Neural cell (in vitro differentiated cells): ENCODE measurements around the gene POLR3E. TPM values are rescaled to one million over a fixed set of nuclear protein-coding genes. Genes with fewer than 3 reads are reported as not detected.

Experiments used
- H2AFZ ChIP-seq: fragments of 200-600, 300-800 bp; sonication (generic), shearing (Covaris generic); 2 replicates; pipeline ENCODE4 v1.6.0; 2014; ENCODE audit warnings: low read depth, mild to moderate bottlenecking, antibody characterized with exemption, low read length, moderate library complexity
- H3F3A ChIP-seq: fragments of 200-600 bp; shearing (Covaris generic); 2 replicates; pipeline ENCODE4 v1.6.1; 2016; ENCODE audit warnings: mild to moderate bottlenecking, moderate library complexity, mixed read lengths, antibody characterized with exemption, low read length; ENCODE audit not compliant: insufficient read depth, poor library complexity, severe bottlenecking
- H3K27ac ChIP-seq: fragments of 200-600, 300-800 bp; sonication (generic), shearing (Covaris generic); 2 replicates; pipeline ENCODE4 v1.5.1; 2014; ENCODE audit warnings: mild to moderate bottlenecking, low read length, moderate library complexity
- H3K27me3 ChIP-seq: fragments of 300-800, 200-600 bp; sonication (generic), shearing (Covaris generic); 2 replicates; pipeline ENCODE4 v1.6.0; 2014; ENCODE audit warnings: mild to moderate bottlenecking, low read depth, low read length, moderate library complexity; ENCODE audit not compliant: insufficient read depth
- H3K36me3 ChIP-seq: fragments of 300-800, 200-600 bp; sonication (generic), shearing (Covaris generic); 2 replicates; pipeline ENCODE4 v1.5.1; 2014; ENCODE audit warnings: mild to moderate bottlenecking, antibody characterized with exemption, low read length, moderate library complexity; ENCODE audit not compliant: insufficient read depth
- H3K4me2 ChIP-seq: fragments of 300-800, 200-600 bp; sonication (generic), shearing (Covaris generic); 2 replicates; pipeline ENCODE4 v1.6.0; 2014; ENCODE audit warnings: mild to moderate bottlenecking, low read length
- H3K4me3 ChIP-seq: fragments of 300-800, 200-600 bp; sonication (generic), shearing (Covaris generic); 2 replicates; pipeline ENCODE4 v1.5.1; 2014; ENCODE audit warnings: mild to moderate bottlenecking, low read length, moderate library complexity
- H3K79me2 ChIP-seq: fragments of 200-600 bp; shearing (Covaris generic); replicated peaks from 2 replicates; pipeline ENCODE4 v1.6.0; 2014; ENCODE audit warnings: mild to moderate bottlenecking, low read length, moderate library complexity; ENCODE audit not compliant: insufficient read depth
- H3K9ac ChIP-seq: fragments of 300-800, 200-600 bp; sonication (generic), shearing (Covaris generic); 2 replicates; pipeline ENCODE4 v1.6.1; 2016; ENCODE audit warnings: mild to moderate bottlenecking, low read length, mixed read lengths
- H3K9me2 ChIP-seq: fragments of 200-600 bp; shearing (Covaris generic); 2 replicates; pipeline ENCODE4 v1.6.1; 2016; ENCODE audit warnings: mild to moderate bottlenecking, low read length, mixed read lengths; ENCODE audit not compliant: insufficient read depth
- H3K9me3 ChIP-seq: fragments of 200-600, 300-800 bp; sonication (generic), shearing (Covaris generic); 2 replicates; pipeline ENCODE4 v1.6.1; 2016; ENCODE audit warnings: mild to moderate bottlenecking, mixed run types, low read length, moderate library complexity, mixed read lengths
- H4K20me1 ChIP-seq: fragments of 200-600 bp; shearing (Covaris generic); 2 replicates; pipeline ENCODE4 v1.6.1; 2016; ENCODE audit warnings: mild to moderate bottlenecking, mixed run types; ENCODE audit not compliant: insufficient read depth
- EP300 ChIP-seq: fragments of 450-650 bp; conservative IDR thresholded peaks from 2 replicates; pipeline ENCODE4 v1.6.1; 2014; ENCODE audit warnings: antibody characterized with exemption, mild to moderate bottlenecking, moderate library complexity; ENCODE audit not compliant: poor library complexity, severe bottlenecking
- EZH2 ChIP-seq: fragments of 200-600, 300-800 bp; shearing (Covaris generic), sonication (generic); IDR thresholded peaks from 2 replicates; pipeline ENCODE4 v1.6.1; 2014; ENCODE audit warnings: antibody characterized with exemption, low read length, borderline replicate concordance, mild to moderate bottlenecking; ENCODE audit not compliant: insufficient read depth, poor library complexity, severe bottlenecking
- MXI1 ChIP-seq: fragments of 450-650 bp; conservative IDR thresholded peaks from 2 replicates; pipeline ENCODE4 v1.6.1; 2014; ENCODE audit warnings: antibody characterized with exemption, mild to moderate bottlenecking; ENCODE audit not compliant: poor library complexity, severe bottlenecking
- POLR2AphosphoS5 ChIP-seq: IDR thresholded peaks from 2 replicates; pipeline ENCODE4 v1.6.1; 2012
- RAD21 ChIP-seq: fragments of 450-650 bp; conservative IDR thresholded peaks from 2 replicates; pipeline ENCODE4 v1.6.1; 2014; ENCODE audit warnings: antibody characterized with exemption, mild to moderate bottlenecking, moderate library complexity
- SMC3 ChIP-seq: fragments of 450-650 bp; conservative IDR thresholded peaks from 2 replicates; pipeline ENCODE4 v1.6.1; 2014; ENCODE audit warnings: antibody characterized with exemption, mild to moderate bottlenecking, moderate library complexity; ENCODE audit not compliant: poor library complexity
- TAF1 ChIP-seq: IDR thresholded peaks from 2 replicates; pipeline ENCODE4 v1.6.1; 2012; ENCODE audit warnings: low read depth
- polyA plus RNA-seq: library from polyadenylated mRNA; depleted of rRNA; stranded (reverse); fragments of >200 nt; gene quantifications from 2 replicates; pipeline ENCODE4 v1.2.3, GENCODE V29; 2014
- TF ChIP-seq, protein P1 (sequence below): IDR thresholded peaks from 2 replicates; pipeline ENCODE4 v1.6.1; 2012; ENCODE audit warnings: borderline replicate concordance
- TF ChIP-seq, protein P2 (sequence below): fragments of 450-650 bp; IDR thresholded peaks from 2 replicates; pipeline ENCODE4 v1.5.1; 2014; ENCODE audit warnings: antibody characterized with exemption, mild to moderate bottlenecking, moderate library complexity; ENCODE audit not compliant: poor library complexity, severe bottlenecking

POLR3E gene
- polyA plus RNA-seq, 1 donor from 2014 or later: 47.4 TPM

DNA sequence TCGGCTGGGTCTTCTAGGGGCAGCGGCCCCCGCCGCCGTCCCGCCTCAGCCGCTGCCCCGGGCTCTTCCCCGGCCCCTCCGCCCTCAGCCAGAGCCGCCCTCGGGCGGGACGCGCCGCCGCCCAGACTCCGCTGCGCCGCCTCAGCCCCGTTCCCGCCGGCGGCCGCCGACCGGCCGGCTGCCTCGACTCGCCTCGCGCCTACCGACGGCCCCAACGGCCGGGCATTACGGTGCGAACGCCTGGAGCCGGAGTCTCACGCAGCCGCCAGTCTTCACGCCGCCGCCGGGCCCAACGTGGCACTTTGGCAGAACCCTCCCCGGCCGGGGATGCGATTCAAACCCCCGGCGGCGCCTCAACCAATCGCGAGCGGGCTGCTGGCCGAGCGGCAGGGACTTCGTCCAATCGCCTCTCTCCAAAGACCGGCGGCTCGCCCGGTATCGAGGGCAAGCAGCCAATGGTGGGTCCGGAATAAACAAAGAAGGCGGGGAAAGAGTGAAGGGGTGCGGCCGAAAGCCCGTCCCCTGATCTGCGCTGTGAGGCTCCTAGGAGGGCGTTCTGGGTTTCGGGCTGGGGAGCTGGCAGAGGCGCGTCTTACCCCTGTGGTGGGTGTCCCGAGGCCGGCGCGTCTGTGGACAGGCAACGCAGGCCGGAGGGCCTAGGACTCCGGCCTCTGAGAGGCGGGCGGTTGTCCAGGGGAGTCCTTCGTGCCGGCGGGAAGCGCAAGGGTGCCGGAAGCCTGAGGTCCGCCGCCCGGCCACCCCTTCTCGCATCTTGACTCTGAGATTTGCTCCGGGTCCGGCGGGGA, 77.3 kb downstream of the POLR3E start, which contains the start of gene CDR2:
CDR2 (minus strand) TSS at position 309 of the 806 bp plus-strand sequence. CDS start 310 bp downstream, outside the sequence.
- peak within 1 kb of the TSS; percentile 55 for H3K27ac ChIP-seq

DNA sequence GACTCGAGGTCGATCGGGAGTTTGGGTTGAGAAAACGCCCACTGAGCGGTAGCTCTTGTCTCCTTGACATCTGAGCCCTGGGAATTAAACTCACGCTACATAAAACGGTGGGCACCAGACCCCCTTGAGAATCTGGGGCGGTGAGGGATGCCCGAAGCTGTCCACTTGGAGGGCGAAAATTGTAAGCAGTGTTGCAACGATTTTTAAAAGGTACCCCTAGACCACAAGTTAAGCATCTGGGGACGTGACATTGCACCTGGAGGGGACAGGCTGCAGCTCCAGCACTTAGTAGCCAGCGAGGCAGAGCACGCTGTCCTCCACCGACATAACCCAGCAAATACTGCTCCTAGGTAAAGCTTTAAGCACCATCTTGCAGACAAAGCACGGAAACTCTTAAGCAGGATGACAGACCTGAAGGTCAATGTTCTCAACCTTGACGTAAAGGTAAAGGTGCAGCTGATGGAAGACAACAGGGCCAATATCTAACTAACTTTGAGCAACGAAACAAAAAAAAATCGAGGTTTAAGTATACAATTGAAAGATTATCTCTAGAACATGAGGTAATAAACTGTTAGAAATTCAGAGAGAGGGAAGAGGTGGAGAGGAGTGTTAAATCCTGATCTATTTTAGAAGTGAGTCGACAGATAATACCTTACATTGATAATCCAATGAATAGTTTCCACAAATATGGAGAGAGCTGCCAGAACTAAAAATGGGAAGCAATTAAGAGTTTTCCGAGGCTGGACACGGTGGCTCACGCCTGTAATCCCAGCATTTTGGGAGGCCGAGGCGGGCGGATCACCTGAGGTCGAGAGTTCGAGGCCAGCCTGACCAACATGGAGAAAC, 78.1 kb downstream of the POLR3E start:
- H3K79me2 ChIP-seq: no peaks in the 10 kb centered on the region
- peak overlapping the region; percentile 64 for H3K4me2 ChIP-seq
- no peaks in the 10 kb centered on the region for H3K9me3 ChIP-seq
- H2AFZ ChIP-seq: peak overlapping the region; percentile 96
- H3K27ac ChIP-seq: peak overlapping the region; percentile 55
- H3K9ac ChIP-seq: peak overlapping the region; percentile 76
- no peaks in the 10 kb centered on the region for H3K9me2 ChIP-seq
- no peaks in the 10 kb centered on the region for H3F3A ChIP-seq
- no peaks in the 10 kb centered on the region for H3K36me3 ChIP-seq
- H3K4me3 ChIP-seq: peak overlapping the region; percentile 92
- peaks cover 17% of the 10 kb centered on the region for H3K27me3 ChIP-seq
- H4K20me1 ChIP-seq: no peaks in the 10 kb centered on the region
- TF ChIP-seq, protein P1, sequence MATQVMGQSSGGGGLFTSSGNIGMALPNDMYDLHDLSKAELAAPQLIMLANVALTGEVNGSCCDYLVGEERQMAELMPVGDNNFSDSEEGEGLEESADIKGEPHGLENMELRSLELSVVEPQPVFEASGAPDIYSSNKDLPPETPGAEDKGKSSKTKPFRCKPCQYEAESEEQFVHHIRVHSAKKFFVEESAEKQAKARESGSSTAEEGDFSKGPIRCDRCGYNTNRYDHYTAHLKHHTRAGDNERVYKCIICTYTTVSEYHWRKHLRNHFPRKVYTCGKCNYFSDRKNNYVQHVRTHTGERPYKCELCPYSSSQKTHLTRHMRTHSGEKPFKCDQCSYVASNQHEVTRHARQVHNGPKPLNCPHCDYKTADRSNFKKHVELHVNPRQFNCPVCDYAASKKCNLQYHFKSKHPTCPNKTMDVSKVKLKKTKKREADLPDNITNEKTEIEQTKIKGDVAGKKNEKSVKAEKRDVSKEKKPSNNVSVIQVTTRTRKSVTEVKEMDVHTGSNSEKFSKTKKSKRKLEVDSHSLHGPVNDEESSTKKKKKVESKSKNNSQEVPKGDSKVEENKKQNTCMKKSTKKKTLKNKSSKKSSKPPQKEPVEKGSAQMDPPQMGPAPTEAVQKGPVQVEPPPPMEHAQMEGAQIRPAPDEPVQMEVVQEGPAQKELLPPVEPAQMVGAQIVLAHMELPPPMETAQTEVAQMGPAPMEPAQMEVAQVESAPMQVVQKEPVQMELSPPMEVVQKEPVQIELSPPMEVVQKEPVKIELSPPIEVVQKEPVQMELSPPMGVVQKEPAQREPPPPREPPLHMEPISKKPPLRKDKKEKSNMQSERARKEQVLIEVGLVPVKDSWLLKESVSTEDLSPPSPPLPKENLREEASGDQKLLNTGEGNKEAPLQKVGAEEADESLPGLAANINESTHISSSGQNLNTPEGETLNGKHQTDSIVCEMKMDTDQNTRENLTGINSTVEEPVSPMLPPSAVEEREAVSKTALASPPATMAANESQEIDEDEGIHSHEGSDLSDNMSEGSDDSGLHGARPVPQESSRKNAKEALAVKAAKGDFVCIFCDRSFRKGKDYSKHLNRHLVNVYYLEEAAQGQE: peak; percentile 18
- peak; percentile 14 for TF ChIP-seq TAF1
- no peak for TF ChIP-seq RAD21
- TF ChIP-seq, protein P2, sequence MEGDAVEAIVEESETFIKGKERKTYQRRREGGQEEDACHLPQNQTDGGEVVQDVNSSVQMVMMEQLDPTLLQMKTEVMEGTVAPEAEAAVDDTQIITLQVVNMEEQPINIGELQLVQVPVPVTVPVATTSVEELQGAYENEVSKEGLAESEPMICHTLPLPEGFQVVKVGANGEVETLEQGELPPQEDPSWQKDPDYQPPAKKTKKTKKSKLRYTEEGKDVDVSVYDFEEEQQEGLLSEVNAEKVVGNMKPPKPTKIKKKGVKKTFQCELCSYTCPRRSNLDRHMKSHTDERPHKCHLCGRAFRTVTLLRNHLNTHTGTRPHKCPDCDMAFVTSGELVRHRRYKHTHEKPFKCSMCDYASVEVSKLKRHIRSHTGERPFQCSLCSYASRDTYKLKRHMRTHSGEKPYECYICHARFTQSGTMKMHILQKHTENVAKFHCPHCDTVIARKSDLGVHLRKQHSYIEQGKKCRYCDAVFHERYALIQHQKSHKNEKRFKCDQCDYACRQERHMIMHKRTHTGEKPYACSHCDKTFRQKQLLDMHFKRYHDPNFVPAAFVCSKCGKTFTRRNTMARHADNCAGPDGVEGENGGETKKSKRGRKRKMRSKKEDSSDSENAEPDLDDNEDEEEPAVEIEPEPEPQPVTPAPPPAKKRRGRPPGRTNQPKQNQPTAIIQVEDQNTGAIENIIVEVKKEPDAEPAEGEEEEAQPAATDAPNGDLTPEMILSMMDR: no peak
- no peak for TF ChIP-seq EP300
- no peak for TF ChIP-seq EZH2
- TF ChIP-seq POLR2AphosphoS5: no peak

More for the DNA sequence above, 77.3 kb downstream of the POLR3E start, which contains the start of gene CDR2:
- H3K4me3 ChIP-seq: peak within 1 kb of the TSS; percentile 92
- no peaks in the 10 kb centered on the region for H4K20me1 ChIP-seq
- H3K9me3 ChIP-seq: no peaks in the 10 kb centered on the region
- no peaks in the 10 kb centered on the region for H3K36me3 ChIP-seq
- peak within 1 kb of the TSS; percentile 64 for H3K4me2 ChIP-seq
- H3K79me2 ChIP-seq: no peaks in the 10 kb centered on the region
- H3F3A ChIP-seq: no peaks in the 10 kb centered on the region
- peak within 1 kb of the TSS; percentile 76 for H3K9ac ChIP-seq
- no peaks in the 10 kb centered on the region for H3K9me2 ChIP-seq
- peaks cover 17% of the 10 kb centered on the region for H3K27me3 ChIP-seq
- TF ChIP-seq, protein P1: peak; percentile 65
- TF ChIP-seq, protein P2: no peak
- TF ChIP-seq POLR2AphosphoS5 (peak; percentile 64), TAF1 (peak; percentile 51), SMC3 (no peak), MXI1 (peak; percentile 92), EP300 (no peak)
- H2AFZ ChIP-seq: peak within 1 kb of the TSS; percentile 96
